T1000 (cell line): ENCODE measurements around the gene CHD3.
"Not testable (repeated sequence)": the region's sequence is repeated elsewhere in the genome, so short reads cannot be mapped to it uniquely, and the experiment has no call there.

Source experiments
- DNase-seq: peaks from one replicate; lab custom pipeline; 2025; ENCODE audit warnings: mixed read lengths; lab: John Stamatoyannopoulos, UW

Gene CHD3

DNA sequence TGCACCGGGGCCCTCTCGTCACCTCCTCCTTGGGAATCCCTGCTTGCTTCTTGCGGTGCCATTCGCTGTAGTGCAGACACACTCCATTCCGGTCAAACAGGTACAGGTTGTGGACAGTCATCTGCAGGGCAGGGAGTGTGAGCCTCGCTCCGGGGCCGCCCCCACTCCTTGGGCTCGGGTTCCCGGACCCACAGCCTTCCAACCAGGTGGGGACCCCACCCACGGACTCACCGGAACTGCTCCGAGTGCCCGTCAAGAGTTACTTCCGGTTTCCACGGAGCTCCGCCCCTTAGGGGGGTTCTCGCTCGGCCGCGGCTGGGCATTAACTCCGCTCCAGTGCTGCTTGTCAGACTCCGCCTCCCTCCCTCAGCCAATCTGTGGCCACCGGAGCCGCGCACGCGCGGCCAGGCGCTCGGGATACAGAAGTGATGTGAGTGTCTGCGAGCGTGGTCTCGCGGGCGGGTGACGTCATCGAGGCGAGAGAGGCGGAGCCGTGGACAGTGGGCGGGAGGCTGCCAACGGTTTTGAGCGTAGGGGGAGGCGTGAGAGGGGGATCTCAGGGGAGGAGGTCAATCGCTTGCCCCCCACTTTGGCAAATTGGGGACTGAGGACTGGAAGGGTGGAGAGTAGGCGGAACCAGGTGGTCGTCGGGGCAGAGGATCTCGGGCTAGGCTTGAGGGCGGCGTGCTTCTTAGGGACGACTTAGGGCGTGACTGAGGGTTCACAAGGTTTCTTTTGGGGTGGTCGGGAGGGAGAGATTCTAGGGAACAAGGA is 43.3 kb downstream of the CHD3 start, which contains the start of the genes CNTROB and TRAPPC1:
Gene CNTROB, plus strand, starts transcription at position 498 of the 774 bp plus-strand sequence. CDS start 874 bp downstream, outside the sequence.
Gene TRAPPC1, minus strand, starts transcription at position 238 of the 774 bp plus-strand sequence. Its CDS starts 117 bp downstream, at position 121.
- peak; percentile 99 for DNase-seq

GRCh38 chr17:7932483-7932891 is 43.9 kb downstream of the CHD3 start:
- no peak for DNase-seq

DNA sequence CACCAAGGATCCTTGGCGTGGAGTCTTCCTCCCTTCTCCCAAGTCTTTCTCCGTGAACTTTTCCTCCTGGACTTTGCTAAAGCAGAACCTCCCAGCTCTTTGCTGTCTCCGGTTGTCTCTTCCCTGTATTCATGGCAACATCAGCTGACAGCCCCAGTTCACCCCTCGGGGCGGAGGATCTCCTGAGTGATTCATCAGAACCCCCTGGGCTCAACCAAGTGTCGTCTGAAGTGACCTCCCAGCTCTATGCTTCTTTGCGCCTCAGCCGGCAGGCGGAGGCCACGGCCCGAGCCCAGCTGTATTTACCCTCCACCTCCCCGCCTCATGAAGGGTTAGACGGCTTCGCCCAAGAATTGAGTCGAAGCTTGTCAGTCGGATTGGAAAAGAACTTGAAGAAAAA is 44.4 kb downstream of the CHD3 start:
- peak; percentile 68 for DNase-seq

GRCh38 chr17:7935859-7936258 is 47.3 kb downstream of the CHD3 start:
- no peak for DNase-seq

DNA sequence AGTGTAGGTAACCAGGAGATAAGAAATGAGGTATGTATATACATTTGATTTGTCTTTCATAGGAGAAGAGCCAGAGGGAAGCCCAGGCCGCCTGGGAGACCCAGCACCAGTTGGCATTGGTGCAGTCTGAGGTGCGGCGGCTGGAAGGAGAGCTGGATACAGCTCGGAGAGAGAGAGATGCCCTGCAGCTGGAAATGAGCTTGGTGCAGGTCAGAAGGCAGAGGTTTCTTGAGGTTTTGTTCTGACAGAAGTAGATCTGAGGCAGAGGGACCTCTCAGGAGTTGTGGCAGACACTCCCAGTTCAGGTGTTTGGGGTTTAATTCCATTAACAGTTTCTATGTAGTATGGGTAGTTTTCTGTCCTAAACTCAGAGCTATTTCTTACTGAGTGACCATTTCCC is 51.4 kb downstream of the CHD3 start:
- DNase-seq = no peak

- no peak for DNase-seq
Measured at GRCh38 chr17:7940743-7941142, 52.2 kb downstream of the CHD3 start.

- DNase-seq = no peak
Measured at GRCh38 chr17:7943291-7943690, 54.7 kb downstream of the CHD3 start.

DNA sequence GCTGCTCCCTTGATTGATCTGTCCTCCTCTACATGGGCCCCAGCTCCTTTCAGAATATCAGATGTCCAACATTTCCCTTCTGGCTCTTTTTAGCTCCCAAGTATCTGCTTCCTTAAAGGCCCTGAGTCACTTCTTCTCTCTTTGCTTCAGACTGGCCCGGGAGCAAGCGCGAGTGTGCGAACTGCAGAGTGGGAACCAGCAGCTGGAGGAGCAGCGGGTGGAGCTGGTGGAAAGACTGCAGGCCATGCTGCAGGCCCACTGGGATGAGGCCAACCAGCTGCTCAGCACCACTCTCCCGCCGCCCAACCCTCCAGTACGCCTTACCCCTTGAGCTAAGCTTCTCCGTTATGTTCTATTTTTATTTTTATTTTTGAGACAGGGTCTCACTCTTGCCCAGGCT is 55.7 kb downstream of the CHD3 start:
- no peak for DNase-seq

- no peak for DNase-seq
Measured at GRCh38 chr17:7945651-7946050, 57.1 kb downstream of the CHD3 start.

DNA sequence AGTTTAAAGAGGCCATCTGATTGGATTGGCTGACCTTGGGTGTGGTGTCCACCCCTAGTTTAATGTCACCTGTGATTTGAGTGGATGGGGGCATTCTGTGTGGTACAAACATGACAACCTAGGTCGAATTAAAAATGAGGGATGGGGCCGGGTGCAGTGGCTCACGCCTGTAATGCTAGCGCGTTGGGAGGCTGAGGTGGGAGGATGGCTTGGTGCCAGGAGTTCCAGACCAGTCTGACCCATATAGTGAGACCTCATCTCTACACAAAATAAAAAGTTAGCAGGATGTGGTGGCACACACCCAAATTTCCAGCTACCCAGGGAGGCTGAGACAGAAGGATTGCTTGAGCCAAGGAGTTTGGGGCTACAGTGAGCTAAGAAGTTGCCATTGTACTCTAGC is 57.9 kb downstream of the CHD3 start:
- DNase-seq = no peak

DNA sequence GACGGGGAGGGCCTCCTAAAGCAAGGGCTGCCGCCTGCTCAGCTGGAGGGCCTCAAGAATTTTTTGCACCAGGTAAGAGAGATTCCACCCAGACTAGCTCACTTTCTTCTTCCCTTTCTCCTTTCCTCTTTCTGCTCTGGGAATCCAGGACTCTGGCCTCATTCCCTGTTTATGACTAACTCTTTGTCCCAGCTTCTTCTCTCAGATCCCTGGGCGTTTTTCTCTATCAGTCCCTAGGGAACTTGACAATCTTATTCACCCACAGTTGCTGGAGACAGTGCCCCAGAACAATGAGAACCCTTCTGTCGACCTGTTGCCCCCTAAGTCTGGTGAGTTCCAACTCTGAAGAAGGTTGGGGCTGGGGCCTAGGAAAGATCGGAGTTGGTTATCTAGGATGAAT is 59.1 kb downstream of the CHD3 start:
- DNase-seq = no peak

DNA sequence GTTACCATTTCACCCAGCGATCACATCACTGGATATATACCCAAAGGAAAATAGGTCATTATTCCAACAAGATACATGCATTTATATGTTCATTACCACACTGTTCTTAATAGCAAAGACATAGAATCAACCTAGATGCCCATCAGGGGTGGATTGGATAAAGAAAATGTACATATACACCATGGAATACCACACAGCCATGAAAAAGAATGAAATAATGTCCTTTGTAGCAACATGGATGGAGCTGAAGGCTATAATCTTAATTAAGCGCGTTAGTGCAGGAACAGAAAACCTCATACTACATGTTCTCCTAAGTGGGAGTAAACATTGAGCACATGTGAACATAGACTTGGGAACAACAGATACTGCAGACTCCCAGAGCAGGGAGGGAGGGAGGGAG is 62.0 kb downstream of the CHD3 start:
- DNase-seq = no peak

GRCh38 chr17:7951143-7951792 is 62.7 kb downstream of the CHD3 start:
- DNase-seq = no peak

DNA sequence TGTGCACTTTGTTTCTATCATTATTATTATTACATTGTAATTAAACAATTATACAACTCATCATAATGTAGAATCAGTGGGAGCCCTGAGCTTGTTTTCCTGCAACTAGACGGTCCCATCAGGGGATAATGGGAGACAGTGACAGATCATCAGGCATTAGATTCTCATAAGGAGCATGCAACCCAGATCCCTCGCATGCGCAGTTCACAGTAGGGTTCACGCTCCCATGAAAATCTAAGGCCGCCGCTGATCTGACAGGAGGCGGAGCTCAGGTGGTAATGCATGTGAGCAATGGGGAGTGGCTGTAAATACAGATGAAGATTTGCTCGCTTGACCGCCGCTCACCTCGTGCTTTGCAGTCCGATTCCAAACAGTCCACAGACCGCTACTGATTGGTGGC is 64.7 kb downstream of the CHD3 start:
- DNase-seq = not testable (repeated sequence)

DNA sequence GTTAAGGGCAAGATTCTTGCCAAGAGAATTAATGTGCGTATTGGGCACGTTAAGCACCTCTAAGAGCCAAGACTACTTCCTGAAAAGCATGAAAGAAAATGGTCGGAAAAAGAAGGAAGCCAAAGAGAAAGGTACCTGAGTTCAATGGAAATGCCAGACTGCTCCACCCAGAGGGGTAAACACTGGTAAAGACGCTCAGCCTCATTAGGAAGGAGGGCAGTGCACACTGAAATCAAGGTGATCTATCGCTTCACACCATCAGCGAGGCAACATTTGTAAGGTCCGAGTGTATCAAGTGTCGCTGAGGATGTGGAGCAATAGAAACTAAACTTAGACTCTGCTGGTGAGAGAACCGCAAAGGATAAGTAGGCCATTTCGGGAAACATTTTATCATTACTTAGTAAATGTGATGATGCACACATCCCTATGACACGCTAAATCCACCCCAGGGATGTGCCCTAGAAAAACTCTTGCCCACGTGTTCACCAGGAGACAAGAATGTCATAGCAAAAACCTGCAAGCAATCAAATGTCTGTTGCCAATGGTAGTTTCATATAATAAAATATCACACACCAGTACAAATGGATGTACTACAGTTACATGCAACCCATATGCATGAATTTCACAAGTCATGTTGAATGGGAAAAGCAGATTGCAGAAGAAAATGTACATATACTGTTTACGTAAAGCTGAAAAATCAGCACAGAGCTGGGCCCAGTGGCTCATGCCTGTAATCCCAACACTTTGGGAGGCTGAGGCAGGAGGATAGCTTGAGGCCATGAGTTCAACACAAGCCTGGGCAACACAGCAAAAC is 67.0 kb downstream of the CHD3 start:
- DNase-seq = no peak

DNA sequence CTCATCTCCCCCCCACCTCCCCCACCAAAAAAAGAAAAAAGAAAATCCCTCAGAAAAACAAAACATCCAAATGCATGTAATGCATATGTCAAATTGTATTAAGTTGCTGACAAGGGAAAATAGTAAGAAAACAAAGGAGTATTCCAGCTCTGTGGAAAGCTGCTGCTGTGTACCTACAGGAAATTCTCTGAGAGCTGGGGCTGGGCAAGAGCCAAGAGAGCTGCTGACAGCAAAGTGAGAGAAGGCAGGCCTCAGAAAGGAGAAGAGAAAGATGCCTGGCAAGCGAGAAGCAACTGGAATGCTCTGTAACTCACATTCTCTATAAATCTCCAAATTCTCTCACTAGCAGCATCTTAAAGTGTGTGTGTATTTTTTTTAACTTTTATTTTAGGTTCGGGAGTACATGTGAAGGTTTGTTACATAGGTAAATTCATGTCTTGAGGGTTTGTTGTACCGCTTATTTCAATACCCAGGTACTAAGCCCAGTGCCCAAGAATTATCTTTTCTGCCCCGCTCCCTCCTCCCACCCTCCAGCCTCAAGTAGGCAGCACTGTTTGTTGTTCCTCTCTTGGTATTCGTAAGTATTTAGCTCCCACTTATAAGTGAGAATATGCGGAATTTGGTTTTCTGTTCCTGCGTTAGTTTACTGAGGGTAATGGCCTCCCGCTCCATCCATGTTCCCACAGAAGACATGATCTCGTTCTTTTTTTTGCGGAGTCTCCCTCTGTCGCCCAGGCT is 67.8 kb downstream of the CHD3 start:
- DNase-seq = no peak

DNA sequence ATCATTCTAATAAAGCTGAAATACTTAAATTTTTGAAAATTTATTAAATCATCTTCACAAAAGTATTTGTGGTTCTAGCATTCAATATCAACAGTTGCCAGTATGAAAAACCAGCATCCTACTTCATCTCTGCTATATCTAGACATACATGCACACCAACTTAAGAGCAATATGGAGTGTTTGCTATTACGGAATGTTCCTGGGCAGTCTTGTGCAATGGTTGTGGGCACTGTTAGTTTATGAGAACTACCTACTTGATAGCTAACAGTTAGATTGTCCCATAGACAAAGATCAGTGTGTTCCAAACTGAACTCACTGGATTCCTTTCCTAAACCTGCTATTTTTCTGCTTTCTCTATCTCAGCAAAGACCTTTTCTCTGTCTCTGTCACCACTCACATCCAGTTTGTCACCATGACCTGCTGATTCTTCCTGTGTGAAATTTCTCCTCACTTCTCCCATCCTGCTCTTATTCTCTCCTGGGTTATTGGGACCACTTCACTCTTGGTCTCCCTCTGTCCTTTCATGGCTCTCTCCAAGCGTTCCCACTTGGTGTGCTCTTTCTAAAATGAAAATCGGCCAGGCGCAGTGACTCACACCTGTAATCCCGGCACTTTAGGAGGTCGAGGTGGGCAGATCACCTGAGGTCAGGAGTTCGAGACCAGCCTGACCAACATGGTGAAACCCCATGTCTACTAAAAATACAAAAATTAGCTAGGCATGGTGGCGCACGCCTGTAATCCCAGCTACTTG is 71.1 kb downstream of the CHD3 start:
- DNase-seq = no peak

DNA sequence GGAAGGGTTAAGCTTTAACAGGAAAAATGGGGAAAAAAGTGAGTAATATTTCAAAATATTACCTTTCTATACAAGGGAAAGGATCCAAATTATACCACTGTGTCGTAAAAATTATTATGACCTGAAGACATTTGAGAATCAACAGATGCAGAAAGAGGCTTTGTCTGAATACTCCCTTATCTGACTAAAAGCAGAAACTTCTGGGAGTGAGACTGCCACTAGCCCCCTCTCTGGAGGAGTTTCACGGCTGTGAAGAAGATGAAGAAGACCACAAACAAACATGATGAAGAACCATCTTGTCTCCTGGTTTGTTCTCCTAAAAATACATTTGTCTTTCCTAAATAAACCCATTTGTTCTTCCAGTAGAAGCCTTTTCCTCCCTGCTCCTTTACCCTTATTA is 72.8 kb downstream of the CHD3 start:
- DNase-seq = no peak
